Measurements from ENCODE around the gene CNTNAP5. TPM values are rescaled to one million over a fixed set of nuclear protein-coding genes. Genes with fewer than 3 reads are reported as not detected.

The CNTNAP5 gene
- polyA plus RNA-seq, 1 experiment, result not detected

GRCh38 chr2:124032799-124033198 lies 7.7 kb downstream of the CNTNAP5 start:
- ChIA-PET CTCF (no interaction called here), POLR2A (no interaction called here)
- no peak overlapping the region for H3K4me3 ChIP-seq (ENCODE audit: low read depth, low read length)
- no peak for TF ChIP-seq CTCF (IDR thresholded peaks at IDR 0.05; ENCODE audit: insufficient read depth, low read depth, low read length)
- no peaks in the 10 kb centered on the region for H3K27me3 ChIP-seq (ENCODE audit: control insufficient read depth, insufficient read depth, low read length)
- no peak for DNase-seq (ENCODE audit: low read depth)
- H3K36me3 ChIP-seq (ENCODE audit: control insufficient read depth, insufficient read depth, low read length), result no peaks in the 10 kb centered on the region

- ChIA-PET CTCF (no interaction called here), POLR2A (no interaction called here)
- Histone ChIP-seq H3K4me3 (ENCODE audit: low read depth, low read length) (no peak overlapping the region), H3K27me3 (ENCODE audit: control insufficient read depth, insufficient read depth, low read length) (no peaks in the 10 kb centered on the region), H3K36me3 (ENCODE audit: control insufficient read depth, insufficient read depth, low read length) (no peaks in the 10 kb centered on the region)
- DNase-seq (ENCODE audit: low read depth), result no peak
- no peak for TF ChIP-seq CTCF (IDR thresholded peaks at IDR 0.05; ENCODE audit: insufficient read depth, low read depth, low read length)
These were observed 9.2 kb downstream of the CNTNAP5 start for GRCh38 chr2:124034265-124034664.

DNA sequence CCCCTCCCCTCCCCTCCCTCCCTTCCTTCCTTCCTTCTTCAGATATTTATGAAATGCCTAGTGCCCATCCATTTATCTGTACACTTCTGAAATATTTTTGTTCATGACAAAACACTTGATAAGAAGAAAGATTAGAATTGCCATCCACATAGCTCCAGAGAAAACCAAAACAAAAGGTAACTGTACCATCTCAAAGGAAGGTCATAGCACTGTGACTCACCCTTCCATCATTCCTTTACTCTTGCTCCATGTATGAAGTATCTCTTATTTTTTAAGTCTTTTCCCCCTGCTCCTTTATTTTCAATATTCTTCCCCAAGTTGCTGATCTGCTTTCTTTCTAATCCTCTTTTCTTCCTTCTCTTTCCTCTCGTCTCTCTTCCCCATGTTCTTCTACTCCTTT lies 9.9 kb downstream of the CNTNAP5 start:
- Histone ChIP-seq H3K4me3 (ENCODE audit: low read depth, low read length) (no peak overlapping the region), H3K27me3 (ENCODE audit: control insufficient read depth, insufficient read depth, low read length) (no peaks in the 10 kb centered on the region), H3K36me3 (ENCODE audit: control insufficient read depth, insufficient read depth, low read length) (no peaks in the 10 kb centered on the region)
- POLR2A ChIA-PET, result no interaction called here
- no peak for DNase-seq (ENCODE audit: low read depth)
- no peak for TF ChIP-seq CTCF (IDR thresholded peaks at IDR 0.05; ENCODE audit: insufficient read depth, low read depth, low read length)
- CTCF ChIA-PET, result no interaction called here

DNA sequence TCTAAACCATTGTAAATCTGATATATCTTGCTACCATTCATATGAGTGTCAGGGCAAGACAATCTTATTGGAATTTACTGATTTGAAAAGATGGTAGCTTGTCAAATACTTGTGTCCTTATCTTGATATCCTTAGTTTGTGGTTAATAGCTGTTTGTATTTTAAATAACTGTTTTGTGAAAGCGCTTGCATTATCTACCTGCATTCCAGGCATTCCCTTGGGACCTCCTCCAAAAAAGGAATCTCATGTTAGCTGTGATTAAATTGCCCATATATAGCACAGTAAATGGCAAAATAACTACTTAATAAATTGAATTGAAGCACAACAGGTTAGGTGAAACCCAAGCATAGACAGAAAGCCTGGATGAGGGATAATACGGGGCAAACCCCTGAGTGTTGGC lies 13.9 kb downstream of the CNTNAP5 start:
- ChIA-PET CTCF (no interaction called here), POLR2A (no interaction called here)
- no peaks in the 10 kb centered on the region for H3K27me3 ChIP-seq (ENCODE audit: control insufficient read depth, insufficient read depth, low read length)
- H3K36me3 ChIP-seq (ENCODE audit: control insufficient read depth, insufficient read depth, low read length), result no peaks in the 10 kb centered on the region
- H3K4me3 ChIP-seq (ENCODE audit: low read depth, low read length), result no peak overlapping the region
- no peak for DNase-seq (ENCODE audit: low read depth)
- TF ChIP-seq CTCF (IDR thresholded peaks at IDR 0.05; ENCODE audit: insufficient read depth, low read depth, low read length), result no peak

DNA sequence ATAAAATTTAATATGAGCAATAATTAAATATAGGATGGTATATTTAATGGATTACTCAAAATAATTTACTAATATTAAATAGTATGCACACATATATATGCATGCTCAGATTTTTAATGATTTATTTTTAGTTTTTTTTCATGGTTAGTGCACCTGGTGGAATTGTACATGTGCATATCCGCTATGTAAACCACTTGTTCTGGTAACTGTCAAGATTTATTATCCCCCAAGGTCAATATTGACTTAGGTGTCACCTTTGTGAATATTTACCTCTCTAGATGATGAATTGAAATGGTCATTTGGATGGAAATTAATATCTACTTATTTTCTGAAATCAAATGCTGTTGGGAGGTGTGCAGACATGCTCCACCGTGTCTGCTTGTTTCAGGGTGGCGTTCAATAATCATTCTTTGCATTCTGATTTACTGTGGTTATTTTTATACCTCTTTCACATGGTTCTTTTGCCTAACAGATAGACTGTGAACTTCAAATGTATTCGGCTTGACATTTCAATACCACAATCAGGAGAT lies 14.7 kb downstream of the CNTNAP5 start:
- no peak for TF ChIP-seq CTCF (IDR thresholded peaks at IDR 0.05; ENCODE audit: insufficient read depth, low read depth, low read length)
- Histone ChIP-seq H3K4me3 (ENCODE audit: low read depth, low read length) (no peak overlapping the region), H3K36me3 (ENCODE audit: control insufficient read depth, insufficient read depth, low read length) (no peaks in the 10 kb centered on the region), H3K27me3 (ENCODE audit: control insufficient read depth, insufficient read depth, low read length) (no peaks in the 10 kb centered on the region)
- DNase-seq (ENCODE audit: low read depth), result no peak
- POLR2A ChIA-PET, result no interaction called here
- CTCF ChIA-PET, result no interaction called here

Data from BJ (cell line).